IPS-15b (cell line): Measurements from ENCODE around the gene FGGY.
"Not testable (repeated sequence)": the region's sequence is repeated elsewhere in the genome, so short reads cannot be mapped to it uniquely, and the experiment has no call there.

Experiments used
- H3K27me3 ChIP-seq: one replicate; pipeline ENCODE4 v1.6.1; 2013; ENCODE audit warnings: low read length; ENCODE audit not compliant: control insufficient read depth, insufficient read depth
- H3K36me3 ChIP-seq: one replicate; pipeline ENCODE4 v1.6.1; 2013; ENCODE audit warnings: low read length; ENCODE audit not compliant: control insufficient read depth, insufficient read depth
- H3K4me1 ChIP-seq: one replicate; pipeline ENCODE4 v1.6.1; 2013; ENCODE audit warnings: mild to moderate bottlenecking, low read length; ENCODE audit not compliant: control insufficient read depth, insufficient read depth
- H3K4me3 ChIP-seq: one replicate; pipeline ENCODE4 v1.5.1; 2013; ENCODE audit warnings: low read depth, low read length
- H3K9ac ChIP-seq: one replicate; pipeline ENCODE4 v1.6.1; 2013; ENCODE audit warnings: low read depth, mild to moderate bottlenecking, low read length
- H3K9me3 ChIP-seq: one replicate; pipeline ENCODE4 v1.6.1; 2013; ENCODE audit warnings: mild to moderate bottlenecking, low read length; ENCODE audit not compliant: control insufficient read depth, insufficient read depth

Gene FGGY

GRCh38 chr1:59605184-59605583, 308.3 kb downstream of the FGGY start:
- Histone ChIP-seq H3K9ac (no peak overlapping the region), H3K36me3 (no peaks in the 10 kb centered on the region), H3K27me3 (no peaks in the 10 kb centered on the region), H3K4me1 (no peaks in the 10 kb centered on the region), H3K9me3 (no peaks in the 10 kb centered on the region), H3K4me3 (no peak overlapping the region)

GRCh38 chr1:59605761-59606160, 308.9 kb downstream of the FGGY start:
- Histone ChIP-seq H3K4me1 (no peaks in the 10 kb centered on the region), H3K9ac (no peak overlapping the region), H3K36me3 (no peaks in the 10 kb centered on the region), H3K9me3 (no peaks in the 10 kb centered on the region), H3K4me3 (no peak overlapping the region), H3K27me3 (no peaks in the 10 kb centered on the region)

GRCh38 chr1:59609245-59609644, 312.4 kb downstream of the FGGY start:
- Histone ChIP-seq H3K27me3 (no peaks in the 10 kb centered on the region), H3K9ac (no peak overlapping the region), H3K4me3 (no peak overlapping the region), H3K4me1 (no peaks in the 10 kb centered on the region), H3K36me3 (no peaks in the 10 kb centered on the region), H3K9me3 (no peaks in the 10 kb centered on the region)

GRCh38 chr1:59610499-59610898, 313.6 kb downstream of the FGGY start:
- not testable (repeated sequence) for H3K27me3 ChIP-seq, H3K4me1 ChIP-seq, H3K36me3 ChIP-seq, H3K4me3 ChIP-seq, H3K9me3 ChIP-seq, H3K9ac ChIP-seq

- Histone ChIP-seq H3K4me1 (no peaks in the 10 kb centered on the region), H3K36me3 (no peaks in the 10 kb centered on the region), H3K4me3 (no peak overlapping the region), H3K27me3 (no peaks in the 10 kb centered on the region), H3K9ac (no peak overlapping the region), H3K9me3 (no peaks in the 10 kb centered on the region)
These were observed 320.5 kb downstream of the FGGY start for GRCh38 chr1:59617434-59617833.

- Histone ChIP-seq H3K4me3 (no peak overlapping the region), H3K4me1 (no peaks in the 10 kb centered on the region), H3K9ac (no peak overlapping the region), H3K27me3 (no peaks in the 10 kb centered on the region), H3K9me3 (no peaks in the 10 kb centered on the region), H3K36me3 (no peaks in the 10 kb centered on the region)
These were observed 322.7 kb downstream of the FGGY start for GRCh38 chr1:59619557-59619956.

- H3K9me3 ChIP-seq = no peaks in the 10 kb centered on the region
- no peaks in the 10 kb centered on the region for H3K36me3 ChIP-seq
- H3K4me3 ChIP-seq = no peak overlapping the region
- no peaks in the 10 kb centered on the region for H3K4me1 ChIP-seq
- H3K27me3 ChIP-seq = no peaks in the 10 kb centered on the region
- H3K9ac ChIP-seq = no peak overlapping the region
These were observed 328.5 kb downstream of the FGGY start for GRCh38 chr1:59625384-59625783.

GRCh38 chr1:59631561-59632255, 334.8 kb downstream of the FGGY start:
- Histone ChIP-seq H3K9me3 (no peaks in the 10 kb centered on the region), H3K36me3 (no peaks in the 10 kb centered on the region), H3K27me3 (no peaks in the 10 kb centered on the region)

GRCh38 chr1:59635097-59635496, 338.2 kb downstream of the FGGY start:
- Histone ChIP-seq H3K36me3 (no peaks in the 10 kb centered on the region), H3K9ac (no peak overlapping the region)

More at GRCh38 chr1:59631561-59632255, 334.8 kb downstream of the FGGY start:
- Histone ChIP-seq H3K4me1 (no peaks in the 10 kb centered on the region), H3K4me3 (no peak overlapping the region), H3K9ac (no peak overlapping the region)

GRCh38 chr1:59638231-59638711, 341.4 kb downstream of the FGGY start:
- Histone ChIP-seq H3K9me3 (no peaks in the 10 kb centered on the region), H3K9ac (no peak overlapping the region), H3K27me3 (no peaks in the 10 kb centered on the region), H3K36me3 (no peaks in the 10 kb centered on the region), H3K4me1 (no peaks in the 10 kb centered on the region), H3K4me3 (no peak overlapping the region)

More at GRCh38 chr1:59635097-59635496, 338.2 kb downstream of the FGGY start:
- Histone ChIP-seq H3K27me3 (no peaks in the 10 kb centered on the region), H3K9me3 (no peaks in the 10 kb centered on the region), H3K4me3 (no peak overlapping the region), H3K4me1 (no peaks in the 10 kb centered on the region)

- H3K9ac ChIP-seq = no peak overlapping the region
- H3K4me1 ChIP-seq = no peaks in the 10 kb centered on the region
These were observed 342.4 kb downstream of the FGGY start for GRCh38 chr1:59639266-59639665.

GRCh38 chr1:59640851-59641250, 344.0 kb downstream of the FGGY start:
- Histone ChIP-seq H3K36me3 (no peaks in the 10 kb centered on the region), H3K4me1 (no peaks in the 10 kb centered on the region), H3K9me3 (no peaks in the 10 kb centered on the region), H3K4me3 (no peak overlapping the region), H3K27me3 (no peaks in the 10 kb centered on the region), H3K9ac (no peak overlapping the region)

More at GRCh38 chr1:59639266-59639665, 342.4 kb downstream of the FGGY start:
- Histone ChIP-seq H3K27me3 (no peaks in the 10 kb centered on the region), H3K36me3 (no peaks in the 10 kb centered on the region), H3K9me3 (no peaks in the 10 kb centered on the region), H3K4me3 (no peak overlapping the region)
